ENCODE results near the gene RAB12.
A peak's percentile ranks its signal among the peaks of the same experiment; 100 is the strongest.

Gene RAB12

GRCh38 chr18:8654503-8655451 lies 45.5 kb downstream of the RAB12 start:
- H3K4me3 ChIP-seq (ENCODE audit: low read depth, low read length): no peak overlapping the region
- peak; percentile 45 for DNase-seq (ENCODE audit: low read depth)
- peak; percentile 64 for TF ChIP-seq CTCF (conservative IDR thresholded peaks at IDR 0.05; ENCODE audit: low read depth, low read length)

GRCh38 chr18:8656232-8656631 lies 47.0 kb downstream of the RAB12 start:
- TF ChIP-seq CTCF (conservative IDR thresholded peaks at IDR 0.05; ENCODE audit: low read depth, low read length): no peak
- H3K4me3 ChIP-seq (ENCODE audit: low read depth, low read length): no peak overlapping the region
- DNase-seq (ENCODE audit: low read depth): no peak

GRCh38 chr18:8657050-8657820 lies 48.0 kb downstream of the RAB12 start:
- DNase-seq (ENCODE audit: low read depth): no peak
- TF ChIP-seq CTCF (conservative IDR thresholded peaks at IDR 0.05; ENCODE audit: low read depth, low read length): no peak
- H3K4me3 ChIP-seq (ENCODE audit: low read depth, low read length): no peak overlapping the region

- TF ChIP-seq CTCF (conservative IDR thresholded peaks at IDR 0.05; ENCODE audit: low read depth, low read length): no peak
- DNase-seq (ENCODE audit: low read depth): peak; percentile 57
- no peak overlapping the region for H3K4me3 ChIP-seq (ENCODE audit: low read depth, low read length)
These were observed 48.7 kb downstream of the RAB12 start for GRCh38 chr18:8657873-8658470.

GRCh38 chr18:8658858-8659485 lies 49.7 kb downstream of the RAB12 start:
- no peak for DNase-seq (ENCODE audit: low read depth)
- no peak overlapping the region for H3K4me3 ChIP-seq (ENCODE audit: low read depth, low read length)
- TF ChIP-seq CTCF (conservative IDR thresholded peaks at IDR 0.05; ENCODE audit: low read depth, low read length): no peak

- H3K4me3 ChIP-seq (ENCODE audit: low read depth, low read length): no peak overlapping the region
- no peak for DNase-seq (ENCODE audit: low read depth)
- TF ChIP-seq CTCF (conservative IDR thresholded peaks at IDR 0.05; ENCODE audit: low read depth, low read length): no peak
These were observed 50.5 kb downstream of the RAB12 start for GRCh38 chr18:8659609-8660242.
